Measurements from ENCODE around the gene FRRS1L.

Gene FRRS1L

GRCh38 chr9:109166171-109166770, 778 bp downstream of the FRRS1L start:
- no peak overlapping the region for H3K4me3 Mint-ChIP-seq
- peaks cover 88% of the 10 kb centered on the region for H3K27me3 Mint-ChIP-seq
- no peak for DNase-seq (ENCODE audit: low spot score in 2 of 2)
- H3K4me1 Mint-ChIP-seq = no peaks in the 10 kb centered on the region
- H3K36me3 Mint-ChIP-seq (ENCODE audit: insufficient read depth) = no peaks in the 10 kb centered on the region
- no peaks in the 10 kb centered on the region for H3K9me3 Mint-ChIP-seq
- no peak for ATAC-seq (replicated peaks; ENCODE audit: extremely low read depth, poor library complexity, severe bottlenecking)
- no peak overlapping the region for H3K27ac Mint-ChIP-seq (ENCODE audit: low read depth)

- Mint-ChIP-seq H3K4me3 (no peak overlapping the region), H3K27ac (ENCODE audit: low read depth) (no peak overlapping the region), H3K27me3 (peaks cover 83% of the 10 kb centered on the region), H3K9me3 (no peaks in the 10 kb centered on the region), H3K36me3 (ENCODE audit: insufficient read depth) (no peaks in the 10 kb centered on the region), H3K4me1 (no peaks in the 10 kb centered on the region)
- DNase-seq (ENCODE audit: low spot score in 2 of 2) (no peak), ATAC-seq (replicated peaks; ENCODE audit: extremely low read depth, poor library complexity, severe bottlenecking) (no peak)
Observed at GRCh38 chr9:109164042-109164441, 3.0 kb downstream of the FRRS1L start.

- DNase-seq (ENCODE audit: low spot score in 2 of 2) = no peak
Observed at GRCh38 chr9:109163194-109163593, 3.9 kb downstream of the FRRS1L start.

GRCh38 chr9:109162677-109163076, 4.4 kb downstream of the FRRS1L start:
- Mint-ChIP-seq H3K4me3 (no peak overlapping the region), H3K9me3 (no peaks in the 10 kb centered on the region), H3K27me3 (peaks cover 70% of the 10 kb centered on the region), H3K27ac (ENCODE audit: low read depth) (no peak overlapping the region), H3K36me3 (ENCODE audit: insufficient read depth) (no peaks in the 10 kb centered on the region), H3K4me1 (no peaks in the 10 kb centered on the region)
- ATAC-seq (replicated peaks; ENCODE audit: extremely low read depth, poor library complexity, severe bottlenecking) = no peak
- DNase-seq (ENCODE audit: low spot score in 2 of 2) = no peak

More at GRCh38 chr9:109163194-109163593, 3.9 kb downstream of the FRRS1L start:
- Mint-ChIP-seq H3K9me3 (no peaks in the 10 kb centered on the region), H3K27ac (ENCODE audit: low read depth) (no peak overlapping the region), H3K4me1 (no peaks in the 10 kb centered on the region), H3K36me3 (ENCODE audit: insufficient read depth) (no peaks in the 10 kb centered on the region), H3K27me3 (peaks cover 76% of the 10 kb centered on the region), H3K4me3 (no peak overlapping the region)
- ATAC-seq (replicated peaks; ENCODE audit: extremely low read depth, poor library complexity, severe bottlenecking) = no peak

- H3K4me1 Mint-ChIP-seq = no peaks in the 10 kb centered on the region
- H3K27ac Mint-ChIP-seq (ENCODE audit: low read depth) = no peak overlapping the region
- no peak for DNase-seq (ENCODE audit: low spot score in 2 of 2)
- no peaks in the 10 kb centered on the region for H3K9me3 Mint-ChIP-seq
- H3K36me3 Mint-ChIP-seq (ENCODE audit: insufficient read depth) = no peaks in the 10 kb centered on the region
- H3K27me3 Mint-ChIP-seq = peaks cover 69% of the 10 kb centered on the region
- no peak for ATAC-seq (replicated peaks; ENCODE audit: extremely low read depth, poor library complexity, severe bottlenecking)
- H3K4me3 Mint-ChIP-seq = no peak overlapping the region
Observed at GRCh38 chr9:109161471-109161870, 5.6 kb downstream of the FRRS1L start.

GRCh38 chr9:109159583-109159982, 7.5 kb downstream of the FRRS1L start:
- H3K27ac Mint-ChIP-seq (ENCODE audit: low read depth) = no peak overlapping the region
- DNase-seq (ENCODE audit: low spot score in 2 of 2) (no peak), ATAC-seq (replicated peaks; ENCODE audit: extremely low read depth, poor library complexity, severe bottlenecking) (no peak)
- no peaks in the 10 kb centered on the region for H3K9me3 Mint-ChIP-seq
- H3K4me1 Mint-ChIP-seq = no peaks in the 10 kb centered on the region
- H3K4me3 Mint-ChIP-seq = no peak overlapping the region
- no peaks in the 10 kb centered on the region for H3K36me3 Mint-ChIP-seq (ENCODE audit: insufficient read depth)
- peaks cover 56% of the 10 kb centered on the region for H3K27me3 Mint-ChIP-seq

- no peaks in the 10 kb centered on the region for H3K4me1 Mint-ChIP-seq
- peaks cover 8% of the 10 kb centered on the region for H3K9me3 Mint-ChIP-seq
- no peak overlapping the region for H3K27ac Mint-ChIP-seq (ENCODE audit: low read depth)
- no peak for ATAC-seq (replicated peaks; ENCODE audit: extremely low read depth, poor library complexity, severe bottlenecking)
- H3K4me3 Mint-ChIP-seq = no peak overlapping the region
- H3K36me3 Mint-ChIP-seq (ENCODE audit: insufficient read depth) = no peaks in the 10 kb centered on the region
- peaks cover 47% of the 10 kb centered on the region for H3K27me3 Mint-ChIP-seq
- no peak for DNase-seq (ENCODE audit: low spot score in 2 of 2)
Observed at GRCh38 chr9:109158651-109159050, 8.4 kb downstream of the FRRS1L start.

- no peaks in the 10 kb centered on the region for H3K36me3 Mint-ChIP-seq (ENCODE audit: insufficient read depth)
- DNase-seq (ENCODE audit: low spot score in 2 of 2) (no peak), ATAC-seq (replicated peaks; ENCODE audit: extremely low read depth, poor library complexity, severe bottlenecking) (no peak)
- no peaks in the 10 kb centered on the region for H3K4me1 Mint-ChIP-seq
- H3K9me3 Mint-ChIP-seq = peaks cover 10% of the 10 kb centered on the region
- no peak overlapping the region for H3K4me3 Mint-ChIP-seq
- H3K27ac Mint-ChIP-seq (ENCODE audit: low read depth) = no peak overlapping the region
- peaks cover 35% of the 10 kb centered on the region for H3K27me3 Mint-ChIP-seq
Observed at GRCh38 chr9:109156708-109157107, 10.3 kb downstream of the FRRS1L start.

GRCh38 chr9:109150925-109151545, 16.0 kb downstream of the FRRS1L start:
- DNase-seq (ENCODE audit: low spot score in 2 of 2) = no peak
- H3K4me1 Mint-ChIP-seq = no peaks in the 10 kb centered on the region
- no peak for ATAC-seq (replicated peaks; ENCODE audit: extremely low read depth, poor library complexity, severe bottlenecking)
- H3K9me3 Mint-ChIP-seq = peaks cover 10% of the 10 kb centered on the region
- no peak overlapping the region for H3K27ac Mint-ChIP-seq (ENCODE audit: low read depth)
- H3K27me3 Mint-ChIP-seq = peaks cover 2% of the 10 kb centered on the region
- no peaks in the 10 kb centered on the region for H3K36me3 Mint-ChIP-seq (ENCODE audit: insufficient read depth)
- no peak overlapping the region for H3K4me3 Mint-ChIP-seq

- Mint-ChIP-seq H3K27ac (ENCODE audit: low read depth) (no peak overlapping the region), H3K4me1 (no peaks in the 10 kb centered on the region), H3K9me3 (peaks cover 10% of the 10 kb centered on the region), H3K4me3 (no peak overlapping the region), H3K27me3 (no peaks in the 10 kb centered on the region), H3K36me3 (ENCODE audit: insufficient read depth) (no peaks in the 10 kb centered on the region)
- ATAC-seq (replicated peaks; ENCODE audit: extremely low read depth, poor library complexity, severe bottlenecking) (no peak), DNase-seq (ENCODE audit: low spot score in 2 of 2) (no peak)
Observed at GRCh38 chr9:109149722-109150121, 17.3 kb downstream of the FRRS1L start.

GRCh38 chr9:109149089-109149488, 18.0 kb downstream of the FRRS1L start:
- peaks cover under 1% of the 10 kb centered on the region for H3K4me1 Mint-ChIP-seq
- DNase-seq (ENCODE audit: low spot score in 2 of 2) (no peak), ATAC-seq (replicated peaks; ENCODE audit: extremely low read depth, poor library complexity, severe bottlenecking) (no peak)
- peaks cover under 1% of the 10 kb centered on the region for H3K36me3 Mint-ChIP-seq (ENCODE audit: insufficient read depth)
- H3K9me3 Mint-ChIP-seq = peaks cover 6% of the 10 kb centered on the region
- H3K27ac Mint-ChIP-seq (ENCODE audit: low read depth) = no peak overlapping the region
- H3K27me3 Mint-ChIP-seq = no peaks in the 10 kb centered on the region
- H3K4me3 Mint-ChIP-seq = no peak overlapping the region

- Mint-ChIP-seq H3K36me3 (ENCODE audit: insufficient read depth) (peaks cover 3% of the 10 kb centered on the region), H3K4me3 (no peak overlapping the region), H3K27ac (ENCODE audit: low read depth) (no peak overlapping the region), H3K27me3 (no peaks in the 10 kb centered on the region), H3K9me3 (no peaks in the 10 kb centered on the region), H3K4me1 (peaks cover 5% of the 10 kb centered on the region)
- ATAC-seq (replicated peaks; ENCODE audit: extremely low read depth, poor library complexity, severe bottlenecking) (no peak), DNase-seq (ENCODE audit: low spot score in 2 of 2) (no peak)
Observed at GRCh38 chr9:109145051-109145450, 22.0 kb downstream of the FRRS1L start.

- Mint-ChIP-seq H3K4me3 (no peak overlapping the region), H3K4me1 (peaks cover 5% of the 10 kb centered on the region), H3K27me3 (no peaks in the 10 kb centered on the region), H3K27ac (ENCODE audit: low read depth) (no peak overlapping the region), H3K36me3 (ENCODE audit: insufficient read depth) (peaks cover 3% of the 10 kb centered on the region), H3K9me3 (no peaks in the 10 kb centered on the region)
- DNase-seq (ENCODE audit: low spot score in 2 of 2) = no peak
- ATAC-seq (replicated peaks; ENCODE audit: extremely low read depth, poor library complexity, severe bottlenecking) = no peak
Observed at GRCh38 chr9:109143881-109144562, 23.0 kb downstream of the FRRS1L start.
